Measurements from ENCODE around the gene TSPAN19. TPM values are rescaled to one million over a fixed set of nuclear protein-coding genes. Genes with fewer than 3 reads are reported as not detected.

The TSPAN19 gene
- total RNA-seq, 1 experiment from 2014 or later, result not detected

DNA sequence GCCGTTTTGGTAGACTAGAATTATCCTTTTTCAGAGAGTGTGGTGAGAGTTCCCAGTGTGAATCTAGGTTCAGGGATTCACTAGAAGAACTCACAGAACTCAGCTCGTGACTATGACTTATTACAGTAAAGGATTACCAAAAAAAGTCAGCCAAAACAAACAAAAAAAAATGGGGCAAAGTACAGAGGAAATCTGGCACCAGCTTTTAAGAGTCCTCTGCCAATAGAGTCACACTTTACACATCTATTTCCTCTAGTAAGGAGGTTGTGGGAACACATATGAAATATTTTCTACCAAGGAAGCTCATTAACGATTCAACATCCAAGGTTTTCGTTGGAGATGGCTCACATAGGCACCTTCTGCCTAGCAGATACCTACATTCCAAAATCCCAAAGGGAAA is 28.2 kb downstream of the TSPAN19 start:
- TF ChIP-seq, protein P1, sequence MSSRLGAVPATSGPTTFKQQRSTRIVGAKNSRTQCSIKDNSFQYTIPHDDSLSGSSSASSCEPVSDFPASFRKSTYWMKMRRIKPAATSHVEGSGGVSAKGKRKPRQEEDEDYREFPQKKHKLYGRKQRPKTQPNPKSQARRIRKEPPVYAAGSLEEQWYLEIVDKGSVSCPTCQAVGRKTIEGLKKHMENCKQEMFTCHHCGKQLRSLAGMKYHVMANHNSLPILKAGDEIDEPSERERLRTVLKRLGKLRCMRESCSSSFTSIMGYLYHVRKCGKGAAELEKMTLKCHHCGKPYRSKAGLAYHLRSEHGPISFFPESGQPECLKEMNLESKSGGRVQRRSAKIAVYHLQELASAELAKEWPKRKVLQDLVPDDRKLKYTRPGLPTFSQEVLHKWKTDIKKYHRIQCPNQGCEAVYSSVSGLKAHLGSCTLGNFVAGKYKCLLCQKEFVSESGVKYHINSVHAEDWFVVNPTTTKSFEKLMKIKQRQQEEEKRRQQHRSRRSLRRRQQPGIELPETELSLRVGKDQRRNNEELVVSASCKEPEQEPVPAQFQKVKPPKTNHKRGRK (CRISPR knock-in tag; IDR thresholded peaks at IDR 0.05; ENCODE audit: borderline replicate concordance), result no peak
- TF ChIP-seq ATF1 (CRISPR knock-in tag; IDR thresholded peaks at IDR 0.05) (no peak), EMX1 (CRISPR knock-in tag; IDR thresholded peaks at IDR 0.05) (no peak), ZNF671 (CRISPR knock-in tag; IDR thresholded peaks at IDR 0.05) (no peak), CREB1 (CRISPR knock-in tag; IDR thresholded peaks at IDR 0.05) (no peak), JUN (CRISPR knock-in tag; IDR thresholded peaks at IDR 0.05) (no peak), ZNF317 (CRISPR knock-in tag; IDR thresholded peaks at IDR 0.05; ENCODE audit: borderline replicate concordance, low read depth) (no peak), SMAD4 (CRISPR knock-in tag; IDR thresholded peaks at IDR 0.05) (no peak)
- TF ChIP-seq, protein P2, sequence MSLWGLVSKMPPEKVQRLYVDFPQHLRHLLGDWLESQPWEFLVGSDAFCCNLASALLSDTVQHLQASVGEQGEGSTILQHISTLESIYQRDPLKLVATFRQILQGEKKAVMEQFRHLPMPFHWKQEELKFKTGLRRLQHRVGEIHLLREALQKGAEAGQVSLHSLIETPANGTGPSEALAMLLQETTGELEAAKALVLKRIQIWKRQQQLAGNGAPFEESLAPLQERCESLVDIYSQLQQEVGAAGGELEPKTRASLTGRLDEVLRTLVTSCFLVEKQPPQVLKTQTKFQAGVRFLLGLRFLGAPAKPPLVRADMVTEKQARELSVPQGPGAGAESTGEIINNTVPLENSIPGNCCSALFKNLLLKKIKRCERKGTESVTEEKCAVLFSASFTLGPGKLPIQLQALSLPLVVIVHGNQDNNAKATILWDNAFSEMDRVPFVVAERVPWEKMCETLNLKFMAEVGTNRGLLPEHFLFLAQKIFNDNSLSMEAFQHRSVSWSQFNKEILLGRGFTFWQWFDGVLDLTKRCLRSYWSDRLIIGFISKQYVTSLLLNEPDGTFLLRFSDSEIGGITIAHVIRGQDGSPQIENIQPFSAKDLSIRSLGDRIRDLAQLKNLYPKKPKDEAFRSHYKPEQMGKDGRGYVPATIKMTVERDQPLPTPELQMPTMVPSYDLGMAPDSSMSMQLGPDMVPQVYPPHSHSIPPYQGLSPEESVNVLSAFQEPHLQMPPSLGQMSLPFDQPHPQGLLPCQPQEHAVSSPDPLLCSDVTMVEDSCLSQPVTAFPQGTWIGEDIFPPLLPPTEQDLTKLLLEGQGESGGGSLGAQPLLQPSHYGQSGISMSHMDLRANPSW (CRISPR knock-in tag; conservative IDR thresholded peaks at IDR 0.05; ENCODE audit: low read depth), result no peak
- TF ChIP-seq, protein P3, sequence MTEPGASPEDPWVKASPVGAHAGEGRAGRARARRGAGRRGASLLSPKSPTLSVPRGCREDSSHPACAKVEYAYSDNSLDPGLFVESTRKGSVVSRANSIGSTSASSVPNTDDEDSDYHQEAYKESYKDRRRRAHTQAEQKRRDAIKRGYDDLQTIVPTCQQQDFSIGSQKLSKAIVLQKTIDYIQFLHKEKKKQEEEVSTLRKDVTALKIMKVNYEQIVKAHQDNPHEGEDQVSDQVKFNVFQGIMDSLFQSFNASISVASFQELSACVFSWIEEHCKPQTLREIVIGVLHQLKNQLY (CRISPR knock-in tag; IDR thresholded peaks at IDR 0.05), result no peak
- TF ChIP-seq, protein P4, sequence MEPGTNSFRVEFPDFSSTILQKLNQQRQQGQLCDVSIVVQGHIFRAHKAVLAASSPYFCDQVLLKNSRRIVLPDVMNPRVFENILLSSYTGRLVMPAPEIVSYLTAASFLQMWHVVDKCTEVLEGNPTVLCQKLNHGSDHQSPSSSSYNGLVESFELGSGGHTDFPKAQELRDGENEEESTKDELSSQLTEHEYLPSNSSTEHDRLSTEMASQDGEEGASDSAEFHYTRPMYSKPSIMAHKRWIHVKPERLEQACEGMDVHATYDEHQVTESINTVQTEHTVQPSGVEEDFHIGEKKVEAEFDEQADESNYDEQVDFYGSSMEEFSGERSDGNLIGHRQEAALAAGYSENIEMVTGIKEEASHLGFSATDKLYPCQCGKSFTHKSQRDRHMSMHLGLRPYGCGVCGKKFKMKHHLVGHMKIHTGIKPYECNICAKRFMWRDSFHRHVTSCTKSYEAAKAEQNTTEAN (CRISPR knock-in tag; IDR thresholded peaks at IDR 0.05), result no peak
- TF ChIP-seq, protein P5, sequence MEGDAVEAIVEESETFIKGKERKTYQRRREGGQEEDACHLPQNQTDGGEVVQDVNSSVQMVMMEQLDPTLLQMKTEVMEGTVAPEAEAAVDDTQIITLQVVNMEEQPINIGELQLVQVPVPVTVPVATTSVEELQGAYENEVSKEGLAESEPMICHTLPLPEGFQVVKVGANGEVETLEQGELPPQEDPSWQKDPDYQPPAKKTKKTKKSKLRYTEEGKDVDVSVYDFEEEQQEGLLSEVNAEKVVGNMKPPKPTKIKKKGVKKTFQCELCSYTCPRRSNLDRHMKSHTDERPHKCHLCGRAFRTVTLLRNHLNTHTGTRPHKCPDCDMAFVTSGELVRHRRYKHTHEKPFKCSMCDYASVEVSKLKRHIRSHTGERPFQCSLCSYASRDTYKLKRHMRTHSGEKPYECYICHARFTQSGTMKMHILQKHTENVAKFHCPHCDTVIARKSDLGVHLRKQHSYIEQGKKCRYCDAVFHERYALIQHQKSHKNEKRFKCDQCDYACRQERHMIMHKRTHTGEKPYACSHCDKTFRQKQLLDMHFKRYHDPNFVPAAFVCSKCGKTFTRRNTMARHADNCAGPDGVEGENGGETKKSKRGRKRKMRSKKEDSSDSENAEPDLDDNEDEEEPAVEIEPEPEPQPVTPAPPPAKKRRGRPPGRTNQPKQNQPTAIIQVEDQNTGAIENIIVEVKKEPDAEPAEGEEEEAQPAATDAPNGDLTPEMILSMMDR (IDR thresholded peaks at IDR 0.05), result no peak
- Mint-ChIP-seq H3K4me1 (peaks cover 46% of the 10 kb centered on the region), H3K4me3 (no peak overlapping the region), H3K27ac (no peak overlapping the region), H3K36me3 (peaks cover 18% of the 10 kb centered on the region), H3K27me3 (ENCODE audit: low read depth) (no peaks in the 10 kb centered on the region), H3K9me3 (peaks cover 24% of the 10 kb centered on the region)
- no peak for DNase-seq (ENCODE audit: low spot score)
- ATAC-seq, result no peak
- CTCF ChIA-PET, result no interaction called here
- POLR2A ChIA-PET, result no interaction called here

DNA sequence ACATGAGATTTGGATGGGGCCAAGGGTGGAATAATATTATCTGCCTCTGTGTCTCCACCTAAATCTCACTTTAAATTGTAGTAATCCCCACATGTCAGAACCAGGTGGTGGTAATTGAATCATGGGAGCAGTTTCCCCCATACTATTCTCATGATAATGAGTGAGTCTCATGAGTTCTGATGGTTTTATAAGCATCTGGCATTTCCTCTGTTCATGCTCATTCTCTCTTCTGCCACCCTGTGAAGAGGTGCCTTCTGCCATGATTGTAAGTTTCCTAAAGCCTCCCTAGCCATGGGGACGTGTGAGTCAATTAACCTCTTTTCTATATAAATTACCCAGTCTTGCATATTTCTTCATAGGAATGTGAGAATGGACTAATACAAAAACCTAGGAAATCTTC is 29.9 kb downstream of the TSPAN19 start:
- H3K36me3 Mint-ChIP-seq, result peaks cover 19% of the 10 kb centered on the region
- H3K4me1 Mint-ChIP-seq, result peaks cover 44% of the 10 kb centered on the region
- no peak overlapping the region for H3K27ac Mint-ChIP-seq
- no peak overlapping the region for H3K4me3 Mint-ChIP-seq
- peaks cover 24% of the 10 kb centered on the region for H3K9me3 Mint-ChIP-seq
- DNase-seq (ENCODE audit: low spot score) (no peak), ATAC-seq (no peak)
- H3K27me3 Mint-ChIP-seq (ENCODE audit: low read depth), result no peaks in the 10 kb centered on the region
- POLR2A ChIA-PET, result interaction anchor here (0.6 kb wide), 1 partner anchor 693 kb away, joined by 4 read pairs; no protein-coding TSS in a partner anchor
- CTCF ChIA-PET, result no interaction called here
- TF ChIP-seq GTF2I (CRISPR knock-in tag; conservative IDR thresholded peaks at IDR 0.05) (no peak), PRRX2 (CRISPR knock-in tag; IDR thresholded peaks at IDR 0.05) (no peak), NR3C1 (CRISPR knock-in tag; conservative IDR thresholded peaks at IDR 0.05; ENCODE audit: low read depth) (no peak), JUN (CRISPR knock-in tag; IDR thresholded peaks at IDR 0.05) (no peak), JAZF1 (CRISPR knock-in tag; IDR thresholded peaks at IDR 0.05) (no peak), TCF7 (CRISPR knock-in tag; IDR thresholded peaks at IDR 0.05; ENCODE audit: low read depth) (no peak), ZNF671 (CRISPR knock-in tag; IDR thresholded peaks at IDR 0.05) (no peak), MYBL2 (CRISPR knock-in tag; IDR thresholded peaks at IDR 0.05) (no peak)
- TF ChIP-seq, protein P6, sequence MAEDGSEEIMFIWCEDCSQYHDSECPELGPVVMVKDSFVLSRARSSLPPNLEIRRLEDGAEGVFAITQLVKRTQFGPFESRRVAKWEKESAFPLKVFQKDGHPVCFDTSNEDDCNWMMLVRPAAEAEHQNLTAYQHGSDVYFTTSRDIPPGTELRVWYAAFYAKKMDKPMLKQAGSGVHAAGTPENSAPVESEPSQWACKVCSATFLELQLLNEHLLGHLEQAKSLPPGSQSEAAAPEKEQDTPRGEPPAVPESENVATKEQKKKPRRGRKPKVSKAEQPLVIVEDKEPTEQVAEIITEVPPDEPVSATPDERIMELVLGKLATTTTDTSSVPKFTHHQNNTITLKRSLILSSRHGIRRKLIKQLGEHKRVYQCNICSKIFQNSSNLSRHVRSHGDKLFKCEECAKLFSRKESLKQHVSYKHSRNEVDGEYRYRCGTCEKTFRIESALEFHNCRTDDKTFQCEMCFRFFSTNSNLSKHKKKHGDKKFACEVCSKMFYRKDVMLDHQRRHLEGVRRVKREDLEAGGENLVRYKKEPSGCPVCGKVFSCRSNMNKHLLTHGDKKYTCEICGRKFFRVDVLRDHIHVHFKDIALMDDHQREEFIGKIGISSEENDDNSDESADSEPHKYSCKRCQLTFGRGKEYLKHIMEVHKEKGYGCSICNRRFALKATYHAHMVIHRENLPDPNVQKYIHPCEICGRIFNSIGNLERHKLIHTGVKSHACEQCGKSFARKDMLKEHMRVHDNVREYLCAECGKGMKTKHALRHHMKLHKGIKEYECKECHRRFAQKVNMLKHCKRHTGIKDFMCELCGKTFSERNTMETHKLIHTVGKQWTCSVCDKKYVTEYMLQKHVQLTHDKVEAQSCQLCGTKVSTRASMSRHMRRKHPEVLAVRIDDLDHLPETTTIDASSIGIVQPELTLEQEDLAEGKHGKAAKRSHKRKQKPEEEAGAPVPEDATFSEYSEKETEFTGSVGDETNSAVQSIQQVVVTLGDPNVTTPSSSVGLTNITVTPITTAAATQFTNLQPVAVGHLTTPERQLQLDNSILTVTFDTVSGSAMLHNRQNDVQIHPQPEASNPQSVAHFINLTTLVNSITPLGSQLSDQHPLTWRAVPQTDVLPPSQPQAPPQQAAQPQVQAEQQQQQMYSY (CRISPR knock-in tag; IDR thresholded peaks at IDR 0.05), result no peak
- TF ChIP-seq, protein P7, sequence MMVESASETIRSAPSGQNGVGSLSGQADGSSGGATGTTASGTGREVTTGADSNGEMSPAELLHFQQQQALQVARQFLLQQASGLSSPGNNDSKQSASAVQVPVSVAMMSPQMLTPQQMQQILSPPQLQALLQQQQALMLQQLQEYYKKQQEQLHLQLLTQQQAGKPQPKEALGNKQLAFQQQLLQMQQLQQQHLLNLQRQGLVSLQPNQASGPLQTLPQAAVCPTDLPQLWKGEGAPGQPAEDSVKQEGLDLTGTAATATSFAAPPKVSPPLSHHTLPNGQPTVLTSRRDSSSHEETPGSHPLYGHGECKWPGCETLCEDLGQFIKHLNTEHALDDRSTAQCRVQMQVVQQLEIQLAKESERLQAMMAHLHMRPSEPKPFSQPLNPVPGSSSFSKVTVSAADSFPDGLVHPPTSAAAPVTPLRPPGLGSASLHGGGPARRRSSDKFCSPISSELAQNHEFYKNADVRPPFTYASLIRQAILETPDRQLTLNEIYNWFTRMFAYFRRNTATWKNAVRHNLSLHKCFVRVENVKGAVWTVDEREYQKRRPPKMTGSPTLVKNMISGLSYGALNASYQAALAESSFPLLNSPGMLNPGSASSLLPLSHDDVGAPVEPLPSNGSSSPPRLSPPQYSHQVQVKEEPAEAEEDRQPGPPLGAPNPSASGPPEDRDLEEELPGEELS (CRISPR knock-in tag; IDR thresholded peaks at IDR 0.05), result no peak
- TF ChIP-seq, protein P8, sequence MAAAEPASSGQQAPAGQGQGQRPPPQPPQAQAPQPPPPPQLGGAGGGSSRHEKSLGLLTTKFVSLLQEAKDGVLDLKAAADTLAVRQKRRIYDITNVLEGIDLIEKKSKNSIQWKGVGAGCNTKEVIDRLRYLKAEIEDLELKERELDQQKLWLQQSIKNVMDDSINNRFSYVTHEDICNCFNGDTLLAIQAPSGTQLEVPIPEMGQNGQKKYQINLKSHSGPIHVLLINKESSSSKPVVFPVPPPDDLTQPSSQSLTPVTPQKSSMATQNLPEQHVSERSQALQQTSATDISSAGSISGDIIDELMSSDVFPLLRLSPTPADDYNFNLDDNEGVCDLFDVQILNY (CRISPR knock-in tag; IDR thresholded peaks at IDR 0.05), result no peak
